BLaER1 (cell line): ENCODE measurements around the gene GBP1.
"Not testable (repeated sequence)": the region's sequence is repeated elsewhere in the genome, so short reads cannot be mapped to it uniquely, and the experiment has no call there.

Source experiments
- H3K27ac ChIP-seq: shearing (Covaris generic); formaldehyde crosslinking; 2 replicates; pipeline ENCODE4 v1.8.1; 2022
- H3K27me3 ChIP-seq: shearing (Covaris generic); formaldehyde crosslinking; 2 replicates; pipeline ENCODE4 v1.8.1; 2022
- H3K36me3 ChIP-seq: shearing (Covaris generic); formaldehyde crosslinking; 2 replicates; pipeline ENCODE4 v1.8.1; 2022
- H3K4me1 ChIP-seq: shearing (Covaris generic); formaldehyde crosslinking; 2 replicates; pipeline ENCODE4 v1.8.1; 2022
- H3K4me2 ChIP-seq: shearing (Covaris generic); formaldehyde crosslinking; 2 replicates; pipeline ENCODE4 v1.8.1; 2022
- H3K4me3 ChIP-seq: shearing (Covaris generic); formaldehyde crosslinking; 2 replicates; pipeline ENCODE4 v1.8.1; 2022
- H3K9ac ChIP-seq: shearing (Covaris generic); formaldehyde crosslinking; 2 replicates; pipeline ENCODE4 v1.8.1; 2022
- H3K9me3 ChIP-seq: shearing (Covaris generic); formaldehyde crosslinking; 2 replicates; pipeline ENCODE4 v1.8.1; 2022
- H4K20me1 ChIP-seq: shearing (Covaris generic); formaldehyde crosslinking; 2 replicates; pipeline ENCODE4 v1.8.1; 2022
- Cebpa-rat ChIP-seq: shearing (Covaris generic); IDR thresholded peaks from 2 replicates; pipeline ENCODE4 v1.8.1; 2022

Gene GBP1

DNA sequence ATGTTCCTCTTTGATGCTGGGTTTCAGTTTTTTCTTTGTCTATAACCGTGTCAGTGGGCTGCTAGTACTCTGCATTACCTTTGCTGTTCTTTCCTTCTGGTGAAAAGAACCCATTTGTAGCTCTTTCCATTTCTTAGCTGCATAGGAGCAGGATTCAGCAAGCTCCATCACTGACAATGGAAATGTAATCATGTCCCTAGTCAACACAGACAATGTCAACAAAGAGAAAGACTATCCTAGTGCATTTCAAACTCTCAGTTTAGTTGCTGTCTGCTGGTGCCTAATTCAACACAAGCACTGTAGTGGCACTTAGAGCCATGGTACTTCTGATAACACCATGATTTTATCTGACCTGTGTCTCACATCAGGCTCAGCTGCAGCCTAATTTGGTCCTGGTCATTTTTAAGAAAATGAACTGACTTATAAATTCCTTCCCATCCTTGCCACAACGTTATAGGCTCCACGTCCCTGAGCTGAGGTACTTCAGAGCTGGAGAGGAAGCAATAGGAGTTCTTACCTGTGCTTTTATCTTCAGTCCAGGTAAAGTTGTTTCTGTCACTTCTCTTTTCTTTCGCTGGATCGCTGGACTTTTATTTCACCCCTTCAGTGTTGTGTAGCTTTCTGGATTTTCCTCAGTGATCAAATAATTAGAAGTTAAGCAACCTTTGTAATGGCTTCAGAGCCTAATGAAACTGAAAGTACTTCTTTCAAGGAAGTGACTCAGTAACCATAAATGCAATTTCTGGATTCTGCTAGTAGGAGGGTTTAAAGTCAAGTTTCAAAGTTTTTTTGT is 42.6 kb downstream of the GBP1 start, which contains the start of gene GBP3:
GBP3 (minus strand) TSS at position 700 of the 793 bp plus-strand sequence. CDS start 2,145 bp downstream, outside the sequence.
- H3K27ac ChIP-seq = peak within 1 kb of the TSS; percentile 74

DNA sequence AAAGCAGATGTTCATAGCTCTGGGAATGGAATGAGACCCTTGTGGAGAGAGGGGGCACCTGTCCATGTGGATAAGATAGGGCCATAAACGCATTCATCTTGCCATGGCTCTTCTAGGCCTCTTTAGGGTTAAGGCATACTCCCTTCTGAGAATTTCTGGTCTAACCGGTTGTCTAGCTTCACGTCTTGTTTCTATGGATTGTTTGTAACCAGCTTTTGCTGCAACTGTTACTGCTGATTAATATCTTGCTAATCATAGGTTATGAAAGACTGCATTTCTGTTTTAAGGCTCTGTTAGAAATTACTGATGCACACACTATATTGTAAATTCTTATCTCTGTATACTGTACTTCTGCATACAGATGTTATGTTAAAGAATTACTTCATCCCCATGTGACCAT is 46.7 kb downstream of the GBP1 start:
- H3K9me3 ChIP-seq, H3K27me3 ChIP-seq, H3K27ac ChIP-seq, H3K9ac ChIP-seq, H4K20me1 ChIP-seq, H3K4me3 ChIP-seq, H3K4me2 ChIP-seq: not testable (repeated sequence)
- peaks cover 45% of the 10 kb centered on the region for H3K36me3 ChIP-seq
- H3K4me1 ChIP-seq = peaks cover 14% of the 10 kb centered on the region

More for the DNA sequence above, 42.6 kb downstream of the GBP1 start, which contains the start of gene GBP3:
- H3K4me1 ChIP-seq = peaks cover 14% of the 10 kb centered on the region
- peak within 1 kb of the TSS; percentile 68 for H3K4me3 ChIP-seq
- TF ChIP-seq Cebpa-rat = no peak
- H3K36me3 ChIP-seq = peaks cover 19% of the 10 kb centered on the region
- H4K20me1 ChIP-seq = no peaks in the 10 kb centered on the region
- H3K9me3 ChIP-seq = no peaks in the 10 kb centered on the region
- H3K27me3 ChIP-seq = no peaks in the 10 kb centered on the region
- H3K9ac ChIP-seq = peak within 1 kb of the TSS; percentile 76
- H3K4me2 ChIP-seq = peak within 1 kb of the TSS; percentile 86

DNA sequence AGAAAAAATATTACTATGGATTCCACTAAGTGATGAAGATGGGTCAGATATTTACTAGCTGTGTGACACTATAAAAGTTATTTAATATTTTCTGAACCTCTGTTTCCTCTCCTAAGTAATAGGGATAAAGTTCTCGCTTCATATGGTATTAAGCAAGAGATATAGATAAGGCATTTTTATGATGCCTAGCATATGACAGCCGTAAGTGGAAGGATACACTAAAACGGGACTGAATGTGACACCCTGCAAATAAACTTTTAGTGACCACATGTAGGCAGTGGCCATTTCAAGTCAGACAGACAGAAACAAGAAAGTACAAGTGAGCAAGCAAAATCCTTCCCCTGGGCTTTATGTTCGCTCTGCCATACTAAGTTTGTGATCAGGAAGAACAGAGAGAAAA is 56.5 kb downstream of the GBP1 start:
- Histone ChIP-seq H3K4me2 (no peak overlapping the region), H3K27me3 (no peaks in the 10 kb centered on the region), H3K36me3 (peaks cover 49% of the 10 kb centered on the region), H3K4me3 (no peak overlapping the region), H3K9ac (no peak overlapping the region), H3K4me1 (no peaks in the 10 kb centered on the region), H3K9me3 (no peaks in the 10 kb centered on the region), H4K20me1 (no peaks in the 10 kb centered on the region), H3K27ac (no peak overlapping the region)
- TF ChIP-seq Cebpa-rat = no peak

DNA sequence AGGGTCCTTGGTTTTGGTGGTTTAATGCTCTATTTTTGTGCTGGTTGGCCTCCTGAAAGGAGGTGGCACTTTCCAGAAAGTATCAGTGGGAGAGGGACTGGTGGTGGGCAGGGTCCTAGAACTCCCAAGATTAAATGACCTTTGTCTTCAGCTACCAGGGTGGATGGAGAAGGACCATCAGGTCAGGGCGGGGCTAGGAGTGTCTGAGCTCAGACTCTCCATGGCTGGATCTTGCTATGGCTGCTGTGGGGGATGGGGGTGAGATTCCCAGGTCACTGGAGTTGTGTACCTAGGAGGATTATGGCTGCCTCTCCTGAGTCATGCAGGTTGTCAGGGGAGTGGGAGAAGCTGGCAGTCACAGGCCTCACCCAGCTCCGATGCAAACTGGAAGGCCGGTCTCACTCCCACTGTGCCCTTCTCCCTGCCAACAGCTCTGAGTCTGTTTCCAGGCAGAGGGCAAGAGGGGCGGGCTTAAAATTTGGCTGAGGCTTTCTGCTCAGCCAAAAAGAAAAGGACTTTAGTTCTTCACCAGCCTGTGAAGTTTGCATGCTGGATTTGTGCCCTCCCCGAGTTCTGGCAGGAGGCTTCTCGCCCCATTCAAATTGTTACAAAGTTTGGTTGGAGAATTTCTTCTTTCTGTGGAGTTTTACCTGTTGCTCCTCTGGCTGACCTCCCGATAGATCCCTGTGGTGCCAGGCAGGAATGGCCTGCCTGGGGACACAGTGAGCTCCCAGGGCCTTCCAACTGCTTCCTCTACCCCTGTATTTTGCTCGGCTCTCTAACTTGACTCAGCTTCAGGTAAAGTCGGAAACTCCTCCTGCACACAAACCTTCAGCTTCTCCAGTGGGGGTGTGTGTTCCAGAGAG is 59.5 kb downstream of the GBP1 start:
- Histone ChIP-seq H3K27me3 (no peaks in the 10 kb centered on the region), H3K4me2 (no peak overlapping the region), H3K36me3 (peaks cover 35% of the 10 kb centered on the region), H4K20me1 (no peaks in the 10 kb centered on the region), H3K9ac (no peak overlapping the region), H3K9me3 (no peaks in the 10 kb centered on the region), H3K4me3 (no peak overlapping the region), H3K27ac (no peak overlapping the region), H3K4me1 (no peaks in the 10 kb centered on the region)
- TF ChIP-seq Cebpa-rat = no peak
